KMS-11 (cell line): ENCODE results near the gene OBSL1.

ENCODE experiments used
- H2AFZ ChIP-seq: fragments of 200-600 bp; sonication (generic); 2 replicates; pipeline ENCODE4 v1.6.1; 2016; ENCODE audit warnings: antibody characterized with exemption, mixed run types, low read depth
- H3K27ac ChIP-seq: fragments of 200-600 bp; sonication (generic); 2 replicates; pipeline ENCODE4 v1.6.1; 2016; ENCODE audit warnings: mild to moderate bottlenecking, mixed run types
- H3K27me3 ChIP-seq: fragments of 200-600 bp; sonication (generic); 2 replicates; pipeline ENCODE4 v1.6.1; 2017; ENCODE audit warnings: mild to moderate bottlenecking, low read depth, mixed run types, moderate library complexity; ENCODE audit not compliant: insufficient read depth
- H3K36me3 ChIP-seq: fragments of 200-600 bp; sonication (generic); 2 replicates; pipeline ENCODE4 v1.6.1; 2017; ENCODE audit warnings: mild to moderate bottlenecking, mixed run types; ENCODE audit not compliant: insufficient read depth
- H3K4me1 ChIP-seq: fragments of 200-600 bp; sonication (generic); 2 replicates; pipeline ENCODE4 v1.6.1; 2016; ENCODE audit warnings: mild to moderate bottlenecking, low read depth, mixed run types; ENCODE audit not compliant: poor library complexity, severe bottlenecking
- H3K4me2 ChIP-seq: fragments of 200-600 bp; sonication (generic); 2 replicates; pipeline ENCODE4 v1.7.0; 2016; ENCODE audit warnings: mild to moderate bottlenecking, mixed run types
- H3K4me3 ChIP-seq: fragments of 200-600 bp; sonication (generic); IDR thresholded peaks from 2 replicates; pipeline ENCODE4 v1.6.1; 2017; ENCODE audit warnings: low read depth, low read length, mixed read lengths; ENCODE audit not compliant: insufficient read depth
- H3K79me2 ChIP-seq: fragments of 200-600 bp; sonication (generic); 2 replicates; pipeline ENCODE4 v1.6.1; 2016; ENCODE audit warnings: low read depth, mixed run types; ENCODE audit not compliant: insufficient read depth
- H3K9ac ChIP-seq: fragments of 200-600 bp; sonication (generic); 2 replicates; pipeline ENCODE4 v1.6.1; 2016; ENCODE audit warnings: mild to moderate bottlenecking, mixed run types
- H4K20me1 ChIP-seq: fragments of 200-600 bp; sonication (generic); 2 replicates; pipeline ENCODE4 v1.6.1; 2016; ENCODE audit warnings: mild to moderate bottlenecking, mixed run types; ENCODE audit not compliant: insufficient read depth
- TF ChIP-seq, protein P1 (sequence below): fragments of 200-600 bp; sonication (generic); conservative IDR thresholded peaks from 2 replicates; pipeline ENCODE4 v1.6.1; 2017; ENCODE audit warnings: low read depth, mild to moderate bottlenecking, antibody characterized with exemption, low read length, moderate library complexity, mixed read lengths

OBSL1 gene

DNA sequence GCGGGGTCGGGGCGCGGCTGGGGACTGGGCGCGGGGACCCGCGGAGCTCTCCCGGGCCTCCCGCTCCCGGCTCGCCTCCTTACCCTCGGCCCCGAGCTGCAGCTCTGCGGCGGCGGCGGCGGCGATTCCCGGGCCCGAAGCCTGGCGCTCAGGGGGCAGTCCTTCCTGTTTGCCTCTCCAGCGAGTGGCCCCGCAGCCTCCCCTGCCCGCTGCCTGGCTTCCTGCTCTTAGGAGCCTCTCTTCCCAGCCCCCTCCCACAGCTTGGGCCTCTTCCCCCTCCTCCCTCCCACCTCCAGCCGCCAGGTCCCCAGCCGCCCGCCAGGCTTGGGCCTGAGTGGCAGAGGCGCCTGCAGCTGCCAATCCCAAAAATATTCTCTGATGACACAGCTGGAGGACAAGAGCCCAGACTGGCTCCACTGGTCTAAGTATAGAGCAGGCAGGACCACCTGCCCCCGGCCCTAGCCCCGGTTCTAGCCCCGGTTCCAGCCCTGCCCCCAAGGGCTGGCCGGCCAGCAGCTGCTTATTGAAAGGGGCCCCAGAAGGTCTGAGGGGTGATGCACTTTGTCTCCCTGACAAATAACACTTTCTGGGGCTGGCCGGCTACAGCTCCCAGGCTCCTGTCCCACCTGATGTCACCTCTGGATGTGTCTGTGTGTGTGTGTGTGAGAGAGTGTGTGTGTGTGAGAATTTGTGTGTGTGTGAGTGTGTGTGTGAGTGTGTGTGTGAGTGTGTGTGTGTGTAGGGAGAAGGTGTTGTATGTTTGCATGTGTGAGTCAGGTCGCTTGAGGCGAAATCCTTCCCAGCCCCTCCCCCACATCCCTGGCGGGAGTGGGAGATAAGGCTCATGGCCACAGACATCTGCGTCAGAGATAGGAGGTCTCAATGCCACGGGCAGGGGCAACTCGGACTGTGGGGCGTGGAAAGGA, at the start of gene OBSL1:
Gene OBSL1, minus strand, starts transcription at position 229 of the 926 bp plus-strand sequence. CDS start 307 bp downstream, outside the sequence.
- H2AFZ ChIP-seq, result no peak within 1 kb of the TSS
- H3K36me3 ChIP-seq, result no peaks in the 10 kb centered on the region
- no peak within 1 kb of the TSS for H3K9ac ChIP-seq
- H3K27me3 ChIP-seq, result peaks cover 52% of the 10 kb centered on the region
- no peak within 1 kb of the TSS for H3K27ac ChIP-seq
- no peak within 1 kb of the TSS for H3K4me3 ChIP-seq
- TF ChIP-seq, protein P1, sequence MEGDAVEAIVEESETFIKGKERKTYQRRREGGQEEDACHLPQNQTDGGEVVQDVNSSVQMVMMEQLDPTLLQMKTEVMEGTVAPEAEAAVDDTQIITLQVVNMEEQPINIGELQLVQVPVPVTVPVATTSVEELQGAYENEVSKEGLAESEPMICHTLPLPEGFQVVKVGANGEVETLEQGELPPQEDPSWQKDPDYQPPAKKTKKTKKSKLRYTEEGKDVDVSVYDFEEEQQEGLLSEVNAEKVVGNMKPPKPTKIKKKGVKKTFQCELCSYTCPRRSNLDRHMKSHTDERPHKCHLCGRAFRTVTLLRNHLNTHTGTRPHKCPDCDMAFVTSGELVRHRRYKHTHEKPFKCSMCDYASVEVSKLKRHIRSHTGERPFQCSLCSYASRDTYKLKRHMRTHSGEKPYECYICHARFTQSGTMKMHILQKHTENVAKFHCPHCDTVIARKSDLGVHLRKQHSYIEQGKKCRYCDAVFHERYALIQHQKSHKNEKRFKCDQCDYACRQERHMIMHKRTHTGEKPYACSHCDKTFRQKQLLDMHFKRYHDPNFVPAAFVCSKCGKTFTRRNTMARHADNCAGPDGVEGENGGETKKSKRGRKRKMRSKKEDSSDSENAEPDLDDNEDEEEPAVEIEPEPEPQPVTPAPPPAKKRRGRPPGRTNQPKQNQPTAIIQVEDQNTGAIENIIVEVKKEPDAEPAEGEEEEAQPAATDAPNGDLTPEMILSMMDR, result no peak
- no peaks in the 10 kb centered on the region for H3K4me1 ChIP-seq
- H4K20me1 ChIP-seq, result no peaks in the 10 kb centered on the region
- H3K4me2 ChIP-seq, result no peak within 1 kb of the TSS
- no peaks in the 10 kb centered on the region for H3K79me2 ChIP-seq

DNA sequence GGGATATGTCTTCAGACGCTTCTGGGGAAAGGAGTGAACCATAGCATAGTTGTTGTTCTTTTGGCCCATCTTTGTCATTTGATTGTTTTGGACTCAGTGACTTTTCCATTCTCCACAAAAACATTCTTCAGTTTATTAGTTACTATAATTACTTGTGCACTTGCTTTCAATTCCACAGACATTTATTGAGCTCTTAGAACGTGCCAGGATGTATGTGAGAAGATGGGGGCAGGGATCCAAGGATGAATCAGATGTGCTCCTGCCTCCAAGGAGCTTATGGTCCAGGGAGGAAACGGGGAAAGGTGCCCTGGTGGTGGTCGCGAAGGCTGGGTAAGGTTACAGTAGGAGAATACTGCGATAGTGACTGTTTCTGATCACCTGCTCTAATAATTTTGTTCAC, 49.2 kb upstream of the OBSL1 start:
- TF ChIP-seq, protein P1, result no peak
- Histone ChIP-seq H4K20me1 (no peaks in the 10 kb centered on the region), H3K4me1 (no peaks in the 10 kb centered on the region), H3K79me2 (no peaks in the 10 kb centered on the region), H3K27me3 (no peaks in the 10 kb centered on the region), H3K4me3 (no peak overlapping the region), H3K9ac (no peak overlapping the region), H2AFZ (no peak overlapping the region), H3K4me2 (no peak overlapping the region), H3K36me3 (no peaks in the 10 kb centered on the region), H3K27ac (no peak overlapping the region)

DNA sequence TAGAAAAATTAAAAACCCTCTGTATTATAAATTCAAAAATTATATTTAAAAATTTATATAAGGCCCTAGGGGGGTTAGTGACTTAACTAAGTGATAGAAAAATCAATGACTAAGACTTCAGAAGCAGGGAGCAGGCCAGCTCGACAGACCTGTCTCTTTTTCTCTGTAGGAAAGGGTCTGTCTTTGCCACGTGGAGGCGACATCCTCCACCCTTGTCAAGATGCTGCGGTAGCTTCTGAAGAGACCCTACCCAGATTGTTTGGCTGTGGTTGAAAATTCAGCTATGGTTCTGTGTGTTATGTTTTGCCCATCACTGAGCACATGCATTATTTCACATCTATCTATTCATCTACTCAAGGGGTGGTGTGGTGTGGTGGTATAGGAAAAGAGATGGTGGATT, 47.9 kb upstream of the OBSL1 start:
- Histone ChIP-seq H3K4me3 (no peak overlapping the region), H3K27ac (no peak overlapping the region), H3K4me2 (no peak overlapping the region), H2AFZ (no peak overlapping the region), H3K9ac (no peak overlapping the region), H4K20me1 (no peaks in the 10 kb centered on the region), H3K4me1 (no peaks in the 10 kb centered on the region), H3K79me2 (no peaks in the 10 kb centered on the region), H3K36me3 (no peaks in the 10 kb centered on the region), H3K27me3 (no peaks in the 10 kb centered on the region)
- TF ChIP-seq, protein P1, result no peak

DNA sequence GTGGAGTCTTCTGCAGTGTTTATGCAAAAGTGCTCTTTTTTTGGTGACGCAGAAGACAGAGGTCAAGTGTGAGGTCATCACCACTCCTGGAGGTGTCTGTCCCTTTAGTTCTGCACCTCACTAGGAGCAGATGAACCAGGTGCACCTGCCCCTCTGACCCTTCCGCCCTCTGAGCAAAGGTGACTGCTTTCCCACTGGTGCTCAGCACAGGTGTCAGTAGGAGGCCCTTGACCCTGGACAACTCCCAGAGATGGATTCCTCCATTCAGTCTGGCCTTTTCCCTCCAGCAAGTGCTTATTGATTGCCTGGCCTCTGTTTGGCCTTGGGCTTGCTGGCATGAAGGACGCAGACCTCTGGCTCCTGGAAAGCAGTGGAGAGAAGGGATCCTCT, 47.4 kb upstream of the OBSL1 start:
- H3K4me1 ChIP-seq, result no peaks in the 10 kb centered on the region

More for the DNA sequence above, 47.4 kb upstream of the OBSL1 start:
- no peaks in the 10 kb centered on the region for H3K36me3 ChIP-seq
- no peaks in the 10 kb centered on the region for H3K27me3 ChIP-seq
- H3K4me3 ChIP-seq, result no peak overlapping the region
- no peak overlapping the region for H2AFZ ChIP-seq
- no peaks in the 10 kb centered on the region for H4K20me1 ChIP-seq
- TF ChIP-seq, protein P1, result no peak
- no peaks in the 10 kb centered on the region for H3K79me2 ChIP-seq
- no peak overlapping the region for H3K4me2 ChIP-seq
- H3K9ac ChIP-seq, result no peak overlapping the region
- no peak overlapping the region for H3K27ac ChIP-seq
